ES-I3 (cell line): ENCODE data around the gene HENMT1.
A peak's percentile ranks its signal among the peaks of the same experiment; 100 is the strongest.
"Not testable (repeated sequence)": the region's sequence is repeated elsewhere in the genome, so short reads cannot be mapped to it uniquely, and the experiment has no call there.

Experiments
- H3K36me3 ChIP-seq: 2 replicates; pipeline ENCODE4 v1.6.1; 2013; ENCODE audit warnings: mild to moderate bottlenecking, low read length, control low read depth, moderate library complexity; ENCODE audit not compliant: insufficient read depth
- H3K4me1 ChIP-seq: 2 replicates; pipeline ENCODE4 v1.6.1; 2013; ENCODE audit warnings: mild to moderate bottlenecking, control low read depth, low read length; ENCODE audit not compliant: insufficient read depth
- H3K9ac ChIP-seq: 2 replicates; pipeline ENCODE4 v1.6.1; 2013; ENCODE audit warnings: low read depth, mild to moderate bottlenecking, low read length, moderate library complexity
- H3K9me3 ChIP-seq: 2 replicates; pipeline ENCODE4 v1.6.1; 2013; ENCODE audit warnings: mild to moderate bottlenecking, low read length, moderate library complexity; ENCODE audit not compliant: control insufficient read depth, insufficient read depth

HENMT1 gene

GRCh38 chr1:108661030-108661609 is at the start of gene HENMT1:
Gene HENMT1, minus strand, starts transcription at chr1:108661093. Its CDS starts 1,209 bp downstream, at chr1:108659884.
- Histone ChIP-seq H3K9ac (peak within 1 kb of the TSS; percentile 78), H3K36me3 (peaks cover under 1% of the 10 kb centered on the region; the same call in 1 of the 2 replicates), H3K9me3 (no peaks in the 10 kb centered on the region), H3K4me1 (no peaks in the 10 kb centered on the region)

DNA sequence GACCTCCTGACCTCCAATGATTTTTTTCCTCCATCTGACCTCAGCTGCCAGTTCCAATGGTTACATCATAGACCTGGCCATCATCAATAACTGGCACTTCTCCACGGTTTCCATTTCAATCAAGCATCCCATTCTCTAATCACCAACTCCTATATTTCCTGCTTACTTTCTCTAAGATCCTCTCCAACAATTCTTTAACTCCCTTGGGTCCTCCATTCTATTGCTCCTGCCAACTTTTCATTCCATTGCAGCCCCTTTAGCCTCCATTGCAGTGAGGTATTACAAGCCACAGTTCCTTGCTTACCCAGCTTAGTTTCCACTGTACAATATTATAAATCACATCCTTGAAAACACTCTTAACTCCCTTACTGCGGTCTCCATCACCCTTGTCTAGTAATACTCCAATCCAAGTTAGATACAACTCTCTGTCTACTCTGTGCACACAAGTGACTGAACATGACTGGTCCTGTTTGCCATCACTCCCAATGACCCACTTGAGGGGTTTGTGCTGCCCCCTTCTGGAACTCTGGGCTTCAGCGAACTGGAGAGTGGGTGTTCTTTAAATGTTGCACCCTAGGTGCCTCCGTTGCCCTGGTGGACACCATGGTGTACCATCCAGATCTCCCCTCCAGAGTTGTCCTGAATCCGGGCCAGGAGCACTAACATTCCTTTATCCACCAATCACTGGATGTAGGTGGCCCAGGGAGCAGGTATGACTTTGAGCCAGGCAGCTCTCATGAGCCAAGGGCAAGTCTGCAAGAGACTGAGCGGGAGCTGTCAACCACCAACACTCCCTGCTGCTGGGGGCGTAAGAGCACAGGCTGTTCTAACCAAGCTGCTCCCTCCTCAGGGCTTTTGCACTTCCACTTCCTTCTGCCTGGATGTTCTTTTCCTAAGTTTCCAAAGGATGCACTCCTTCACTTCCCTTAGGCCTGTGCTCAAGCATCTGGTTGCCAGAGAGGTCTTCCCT is 48.1 kb upstream of the HENMT1 start:
- no peak overlapping the region for H3K9ac ChIP-seq
- no peaks in the 10 kb centered on the region for H3K36me3 ChIP-seq
- no peaks in the 10 kb centered on the region for H3K9me3 ChIP-seq
- no peaks in the 10 kb centered on the region for H3K4me1 ChIP-seq

DNA sequence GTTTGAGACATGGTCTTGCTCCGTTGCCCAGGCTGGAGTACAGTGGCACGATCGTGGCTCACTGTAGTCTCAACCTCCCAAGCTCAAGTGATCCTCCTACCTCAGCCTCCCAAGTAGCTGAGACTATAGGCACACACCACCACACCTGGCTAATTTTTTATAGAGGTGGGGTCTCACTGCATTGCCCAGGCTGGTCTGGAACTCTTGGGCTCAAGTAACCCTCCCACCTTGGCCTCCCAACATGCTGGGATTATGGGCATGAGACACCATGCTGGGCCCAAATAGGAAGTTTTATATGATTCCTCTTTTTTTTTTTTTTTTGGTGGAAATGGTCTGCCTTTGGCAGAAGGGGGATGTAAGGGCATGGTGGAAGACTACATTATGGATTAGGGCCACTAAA is 45.8 kb upstream of the HENMT1 start:
- Histone ChIP-seq H3K9me3 (no peaks in the 10 kb centered on the region), H3K9ac (no peak overlapping the region), H3K4me1 (no peaks in the 10 kb centered on the region), H3K36me3 (peaks cover 4% of the 10 kb centered on the region; the same call in 1 of the 2 replicates)

- Histone ChIP-seq H3K4me1 (no peaks in the 10 kb centered on the region), H3K36me3 (peaks cover 17% of the 10 kb centered on the region), H3K9ac (no peak overlapping the region), H3K9me3 (no peaks in the 10 kb centered on the region)
Observed at GRCh38 chr1:108704496-108704895, 43.6 kb upstream of the HENMT1 start.

GRCh38 chr1:108703939-108704338 is 43.0 kb upstream of the HENMT1 start:
- H3K36me3 ChIP-seq, result peaks cover 22% of the 10 kb centered on the region
- no peaks in the 10 kb centered on the region for H3K4me1 ChIP-seq
- no peaks in the 10 kb centered on the region for H3K9me3 ChIP-seq
- H3K9ac ChIP-seq, result no peak overlapping the region

GRCh38 chr1:108702109-108702508 is 41.2 kb upstream of the HENMT1 start:
- H3K9ac ChIP-seq, H3K9me3 ChIP-seq, H3K4me1 ChIP-seq: not testable (repeated sequence)
- H3K36me3 ChIP-seq, result peaks cover 33% of the 10 kb centered on the region

GRCh38 chr1:108701176-108701849 is 40.4 kb upstream of the HENMT1 start:
- no peaks in the 10 kb centered on the region for H3K9me3 ChIP-seq
- H3K36me3 ChIP-seq, result peaks cover 40% of the 10 kb centered on the region
- H3K4me1 ChIP-seq, result no peaks in the 10 kb centered on the region
- H3K9ac ChIP-seq, result no peak overlapping the region

- Histone ChIP-seq H3K36me3 (peaks cover 48% of the 10 kb centered on the region), H3K4me1 (no peaks in the 10 kb centered on the region; the same call in 1 of the 2 replicates), H3K9me3 (no peaks in the 10 kb centered on the region), H3K9ac (no peak overlapping the region)
Observed at GRCh38 chr1:108699375-108700332, 38.8 kb upstream of the HENMT1 start.

- Histone ChIP-seq H3K9ac (no peak overlapping the region; the same call in 1 of the 2 replicates), H3K4me1 (no peaks in the 10 kb centered on the region; the same call in 1 of the 2 replicates), H3K36me3 (peaks cover 39% of the 10 kb centered on the region), H3K9me3 (no peaks in the 10 kb centered on the region)
Observed at GRCh38 chr1:108695535-108695934, 34.6 kb upstream of the HENMT1 start.

DNA sequence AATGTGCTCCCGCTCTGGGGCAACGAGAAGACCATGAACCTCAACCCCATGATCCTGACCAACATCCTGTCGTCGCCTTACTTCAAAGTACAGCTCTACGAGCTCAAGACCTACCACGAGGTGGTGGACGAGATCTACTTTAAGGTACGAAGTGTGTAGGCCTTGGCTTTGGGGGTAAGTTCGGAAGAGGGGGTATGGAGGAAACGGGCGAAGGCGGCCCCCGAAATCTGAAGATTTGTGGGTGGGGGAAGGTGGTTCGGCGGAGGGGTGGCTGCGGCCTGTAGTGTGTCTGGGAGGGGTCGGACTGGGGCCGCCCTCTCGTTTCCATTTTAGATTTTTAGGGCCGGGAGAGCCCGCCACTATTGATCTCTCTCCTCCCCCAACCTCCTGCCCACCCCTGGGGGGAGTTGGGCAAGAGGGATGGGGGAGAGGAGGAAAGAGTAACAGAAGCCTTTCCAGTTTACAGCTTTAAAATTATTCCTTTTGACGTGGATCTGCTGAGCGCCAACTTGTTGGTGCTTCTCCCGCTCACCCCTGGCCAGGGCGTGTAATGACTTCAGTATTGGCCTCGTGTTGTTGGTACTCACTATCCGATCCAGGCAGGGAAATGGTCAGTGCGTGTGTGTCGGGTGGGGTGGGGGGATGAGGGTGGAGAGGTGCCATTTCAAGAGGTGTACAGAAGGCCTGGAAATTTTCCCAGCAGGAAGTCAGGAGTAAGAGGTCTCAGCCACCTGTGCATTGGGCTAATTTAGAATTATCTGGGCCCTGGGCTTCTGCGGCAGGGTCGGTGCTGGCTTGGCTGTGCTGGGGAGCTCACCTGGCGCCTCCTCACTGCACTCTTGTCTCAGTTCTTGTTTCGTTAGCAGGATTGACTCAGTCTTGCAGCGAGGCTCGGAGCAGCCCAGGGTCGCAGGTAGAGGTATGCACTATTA is 32.1 kb upstream of the HENMT1 start:
- Histone ChIP-seq H3K9ac (peak overlapping the region; percentile 99), H3K36me3 (peaks cover 16% of the 10 kb centered on the region), H3K4me1 (no peaks in the 10 kb centered on the region; the same call in 1 of the 2 replicates), H3K9me3 (no peaks in the 10 kb centered on the region)

- H3K9ac ChIP-seq, result peak within 1 kb of the TSS; percentile 99
- H3K4me1 ChIP-seq, result no peaks in the 10 kb centered on the region; the same call in 1 of the 2 replicates
- no peaks in the 10 kb centered on the region for H3K9me3 ChIP-seq
- peaks cover 15% of the 10 kb centered on the region for H3K36me3 ChIP-seq
Observed at GRCh38 chr1:108691942-108692723, 31.2 kb upstream of the HENMT1 start, which contains the start of gene PRPF38B. Gene PRPF38B, plus strand, starts transcription at chr1:108692310. Its CDS starts 282 bp downstream, at chr1:108692592.
